ENCODE measurements around the gene USP48.

USP48 gene

DNA sequence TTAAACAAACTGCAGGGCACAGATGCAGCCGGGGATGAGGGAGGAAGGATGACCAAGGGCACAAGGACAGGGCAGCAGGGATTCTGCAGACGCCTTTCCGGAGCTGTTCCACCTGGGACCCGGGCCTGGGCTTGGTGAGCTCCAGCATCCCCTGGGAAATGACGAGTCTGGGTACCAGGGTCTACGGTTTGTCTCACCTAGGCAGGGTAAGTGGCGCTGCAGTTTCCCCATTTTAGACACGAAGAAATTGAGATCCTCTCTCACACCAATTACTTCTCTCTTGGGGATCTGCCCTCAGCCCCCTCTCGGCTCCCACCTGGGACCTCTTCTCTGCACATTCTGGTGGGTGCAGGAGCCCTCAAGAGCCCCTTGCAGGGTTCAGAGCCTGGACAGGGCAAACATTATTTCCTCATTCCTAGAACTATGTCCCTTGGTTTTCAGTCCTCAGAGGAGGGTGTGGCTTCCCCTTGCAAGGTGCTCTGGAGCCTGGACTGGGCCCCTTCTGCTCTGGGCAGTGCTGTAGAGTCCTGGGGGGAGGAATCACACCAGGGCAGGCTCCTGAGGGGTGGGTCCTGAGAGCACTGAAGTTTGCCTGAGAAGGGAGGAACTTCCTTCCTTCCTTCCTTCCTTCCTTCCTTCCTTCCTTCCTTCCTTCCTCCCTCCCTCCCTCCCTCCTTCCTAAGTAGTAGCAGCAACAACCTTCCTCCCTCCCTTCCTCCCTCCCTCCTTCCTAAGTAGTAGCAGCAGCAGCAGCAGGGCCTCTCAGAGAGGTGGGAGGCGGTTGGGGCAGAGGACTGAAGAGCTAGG is 129.8 kb downstream of the USP48 start:
- peaks cover 39% of the 10 kb centered on the region for H3K27me3 Mint-ChIP-seq (ENCODE audit: low read depth)
- no peaks in the 10 kb centered on the region for H3K9me3 Mint-ChIP-seq
- H3K4me1 Mint-ChIP-seq (ENCODE audit: low read depth), result peaks cover 9% of the 10 kb centered on the region
- H3K36me3 Mint-ChIP-seq (ENCODE audit: low read depth), result no peaks in the 10 kb centered on the region
- no peak overlapping the region for H3K4me3 Mint-ChIP-seq
- no peak overlapping the region for H3K27ac Mint-ChIP-seq
- no peak for DNase-seq (ENCODE audit: low spot score)

- Mint-ChIP-seq H3K9me3 (no peaks in the 10 kb centered on the region), H3K27ac (peak overlapping the region; percentile 31), H3K4me1 (ENCODE audit: low read depth) (peaks cover 9% of the 10 kb centered on the region), H3K27me3 (ENCODE audit: low read depth) (peaks cover 39% of the 10 kb centered on the region), H3K4me3 (peak overlapping the region; percentile 72), H3K36me3 (ENCODE audit: low read depth) (no peaks in the 10 kb centered on the region)
- no peak for DNase-seq (ENCODE audit: low spot score)
These were observed 130.6 kb downstream of the USP48 start for GRCh38 chr1:21652101-21652936.

- H3K36me3 Mint-ChIP-seq (ENCODE audit: low read depth), result no peaks in the 10 kb centered on the region
- peaks cover 36% of the 10 kb centered on the region for H3K27me3 Mint-ChIP-seq (ENCODE audit: low read depth)
- H3K27ac Mint-ChIP-seq, result no peak overlapping the region
- peak overlapping the region; percentile 89 for H3K4me3 Mint-ChIP-seq
- no peaks in the 10 kb centered on the region for H3K9me3 Mint-ChIP-seq
- peak; percentile 39 for DNase-seq (ENCODE audit: low spot score)
- H3K4me1 Mint-ChIP-seq (ENCODE audit: low read depth), result peaks cover 9% of the 10 kb centered on the region
These were observed 131.5 kb downstream of the USP48 start for GRCh38 chr1:21651214-21652042.

DNA sequence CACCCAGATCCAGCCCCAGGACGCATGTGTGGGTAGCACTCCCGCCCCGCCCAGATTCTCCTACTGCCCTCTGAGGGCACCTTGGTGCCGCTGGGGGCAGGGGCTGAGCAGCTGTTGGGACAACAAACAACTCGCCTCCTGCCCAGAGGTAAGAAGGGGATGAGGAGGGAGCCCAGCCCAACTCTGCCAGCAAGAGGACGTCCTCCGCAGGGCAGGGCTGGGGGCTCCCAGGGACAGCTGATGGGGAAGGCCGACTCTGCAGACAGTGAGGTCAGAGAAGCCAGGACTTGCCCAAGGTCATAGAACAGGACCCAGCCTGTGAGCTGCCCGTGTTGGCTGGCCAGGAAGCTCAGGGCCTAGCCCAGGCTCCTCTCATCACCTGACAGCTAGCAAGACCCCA is 132.5 kb downstream of the USP48 start:
- peaks cover 9% of the 10 kb centered on the region for H3K4me1 Mint-ChIP-seq (ENCODE audit: low read depth)
- H3K9me3 Mint-ChIP-seq, result no peaks in the 10 kb centered on the region
- H3K4me3 Mint-ChIP-seq, result peak overlapping the region; percentile 34
- H3K27me3 Mint-ChIP-seq (ENCODE audit: low read depth), result peaks cover 34% of the 10 kb centered on the region
- no peak for DNase-seq (ENCODE audit: low spot score)
- no peaks in the 10 kb centered on the region for H3K36me3 Mint-ChIP-seq (ENCODE audit: low read depth)
- no peak overlapping the region for H3K27ac Mint-ChIP-seq

DNA sequence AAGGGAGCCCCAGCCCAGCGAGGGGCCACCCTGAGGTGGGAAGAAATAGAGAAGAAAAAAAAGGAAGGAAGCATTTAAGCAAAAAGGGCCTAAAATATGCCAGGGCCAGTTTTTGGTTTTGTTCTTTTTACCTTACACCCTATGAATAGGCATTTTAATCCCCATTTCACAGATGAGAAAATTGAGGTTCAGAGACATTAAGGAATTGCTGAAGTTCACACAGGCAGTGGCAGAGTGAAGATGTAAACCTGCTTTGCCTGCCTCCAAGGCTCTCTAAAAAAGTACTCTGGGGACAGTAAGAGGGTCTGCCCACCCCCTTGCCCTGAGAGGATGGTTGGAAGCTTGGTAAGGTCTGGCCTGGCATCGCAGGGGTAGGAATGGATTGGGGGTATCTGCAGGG is 133.6 kb downstream of the USP48 start:
- peaks cover 9% of the 10 kb centered on the region for H3K4me1 Mint-ChIP-seq (ENCODE audit: low read depth)
- no peak for DNase-seq (ENCODE audit: low spot score)
- H3K9me3 Mint-ChIP-seq, result no peaks in the 10 kb centered on the region
- H3K4me3 Mint-ChIP-seq, result no peak overlapping the region
- no peak overlapping the region for H3K27ac Mint-ChIP-seq
- H3K36me3 Mint-ChIP-seq (ENCODE audit: low read depth), result no peaks in the 10 kb centered on the region
- H3K27me3 Mint-ChIP-seq (ENCODE audit: low read depth), result peaks cover 30% of the 10 kb centered on the region

- no peaks in the 10 kb centered on the region for H3K36me3 Mint-ChIP-seq (ENCODE audit: low read depth)
- peaks cover 28% of the 10 kb centered on the region for H3K27me3 Mint-ChIP-seq (ENCODE audit: low read depth)
- H3K4me1 Mint-ChIP-seq (ENCODE audit: low read depth), result peaks cover 9% of the 10 kb centered on the region
- H3K4me3 Mint-ChIP-seq, result no peak overlapping the region
- DNase-seq (ENCODE audit: low spot score), result no peak
- no peaks in the 10 kb centered on the region for H3K9me3 Mint-ChIP-seq
- H3K27ac Mint-ChIP-seq, result no peak overlapping the region
These were observed 134.2 kb downstream of the USP48 start for GRCh38 chr1:21648791-21649190.

DNA sequence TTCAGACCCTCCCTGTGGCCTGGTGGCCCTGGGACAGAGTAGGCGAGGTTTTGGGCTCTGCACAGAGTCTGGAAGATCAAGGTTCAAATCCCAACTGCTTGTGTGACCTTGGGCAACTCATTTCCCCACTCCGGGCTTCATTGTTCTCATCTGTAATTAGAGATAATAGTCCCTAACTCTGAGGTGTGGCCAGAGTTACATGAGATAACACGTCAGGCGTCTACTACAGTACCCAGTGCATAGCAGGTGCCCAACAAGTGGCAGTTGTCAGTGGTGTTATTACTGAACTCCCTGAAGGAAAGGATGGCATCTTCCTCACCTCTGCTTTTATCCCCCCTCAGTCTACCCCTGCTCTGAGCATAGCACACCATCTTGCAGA is 134.6 kb downstream of the USP48 start:
- DNase-seq (ENCODE audit: low spot score), result no peak
- Mint-ChIP-seq H3K27ac (no peak overlapping the region), H3K4me3 (no peak overlapping the region), H3K36me3 (ENCODE audit: low read depth) (no peaks in the 10 kb centered on the region), H3K27me3 (ENCODE audit: low read depth) (peaks cover 27% of the 10 kb centered on the region), H3K4me1 (ENCODE audit: low read depth) (peaks cover 9% of the 10 kb centered on the region), H3K9me3 (no peaks in the 10 kb centered on the region)

DNA sequence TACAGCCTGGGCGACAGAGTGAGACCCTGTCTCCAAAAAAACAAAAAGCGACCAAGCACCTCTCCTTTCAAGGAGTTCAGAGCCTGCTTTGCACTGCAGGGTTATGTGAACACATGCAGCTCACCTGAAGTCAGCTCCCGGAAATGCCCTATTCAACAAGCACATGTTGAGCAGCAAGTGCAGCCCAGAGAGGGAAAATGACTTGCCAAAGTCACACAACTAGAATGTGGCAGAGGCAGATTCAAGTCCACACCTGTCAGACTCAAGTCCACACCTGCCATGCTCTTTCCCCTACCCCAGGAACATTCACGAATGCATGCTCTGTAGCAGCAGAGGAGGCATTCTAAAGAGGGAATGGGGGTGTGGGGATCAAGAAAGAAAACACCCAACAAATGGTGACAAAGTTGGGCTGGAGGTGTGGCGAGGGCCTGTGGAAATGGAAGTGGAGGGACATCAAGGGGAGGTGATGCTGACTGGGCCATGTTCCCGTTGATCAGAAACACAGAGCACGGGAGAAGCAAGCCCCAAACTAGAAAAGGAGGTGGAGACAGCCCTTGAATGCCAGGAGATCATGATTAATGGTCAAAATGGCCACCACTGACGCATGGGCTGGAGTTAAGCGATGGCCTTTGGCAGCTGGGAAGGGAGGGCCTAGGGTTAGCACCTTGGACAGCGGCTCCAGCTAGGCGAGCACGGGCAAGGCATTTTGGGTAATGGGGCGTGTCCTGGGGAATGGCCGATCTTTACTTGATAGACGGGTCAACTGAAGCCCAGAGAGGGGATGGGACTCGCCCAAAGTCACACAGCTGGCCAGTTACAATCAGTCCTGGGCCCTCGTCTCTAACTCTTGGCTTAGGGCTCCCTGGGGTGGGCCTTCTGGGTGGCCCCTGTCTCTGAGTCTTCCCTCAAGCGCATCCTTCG is 135.3 kb downstream of the USP48 start:
- DNase-seq (ENCODE audit: low spot score), result peak; percentile 34
- no peaks in the 10 kb centered on the region for H3K9me3 Mint-ChIP-seq
- H3K36me3 Mint-ChIP-seq (ENCODE audit: low read depth), result no peaks in the 10 kb centered on the region
- H3K4me3 Mint-ChIP-seq, result no peak overlapping the region
- H3K27me3 Mint-ChIP-seq (ENCODE audit: low read depth), result peaks cover 21% of the 10 kb centered on the region
- H3K4me1 Mint-ChIP-seq (ENCODE audit: low read depth), result peaks cover 8% of the 10 kb centered on the region
- no peak overlapping the region for H3K27ac Mint-ChIP-seq

- no peak for DNase-seq (ENCODE audit: low spot score)
- Mint-ChIP-seq H3K4me3 (no peak overlapping the region), H3K4me1 (ENCODE audit: low read depth) (no peaks in the 10 kb centered on the region), H3K27ac (no peak overlapping the region), H3K27me3 (ENCODE audit: low read depth) (peaks cover 7% of the 10 kb centered on the region), H3K36me3 (ENCODE audit: low read depth) (no peaks in the 10 kb centered on the region), H3K9me3 (no peaks in the 10 kb centered on the region)
These were observed 137.4 kb downstream of the USP48 start for GRCh38 chr1:21645550-21645949.

DNA sequence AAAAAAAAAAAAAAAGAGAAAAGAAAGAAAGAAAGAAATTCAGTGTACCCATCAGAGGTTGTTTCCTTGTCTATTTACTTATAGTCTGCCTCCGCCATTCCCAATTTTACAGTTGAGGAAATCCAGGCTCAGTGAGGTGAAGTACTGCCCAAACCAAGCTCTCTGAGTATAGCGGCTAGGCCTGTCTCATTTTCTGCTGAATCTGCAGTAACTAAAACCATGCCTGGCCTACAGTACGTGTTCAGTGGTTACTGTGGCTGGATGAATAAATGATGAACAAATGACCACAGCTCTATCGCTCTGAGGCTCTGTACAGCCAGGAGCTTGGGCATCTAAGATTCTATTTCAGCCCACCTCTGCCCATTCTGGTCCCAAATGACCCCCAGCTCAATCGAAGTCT is 138.0 kb downstream of the USP48 start:
- no peaks in the 10 kb centered on the region for H3K36me3 Mint-ChIP-seq (ENCODE audit: low read depth)
- no peaks in the 10 kb centered on the region for H3K9me3 Mint-ChIP-seq

DNA sequence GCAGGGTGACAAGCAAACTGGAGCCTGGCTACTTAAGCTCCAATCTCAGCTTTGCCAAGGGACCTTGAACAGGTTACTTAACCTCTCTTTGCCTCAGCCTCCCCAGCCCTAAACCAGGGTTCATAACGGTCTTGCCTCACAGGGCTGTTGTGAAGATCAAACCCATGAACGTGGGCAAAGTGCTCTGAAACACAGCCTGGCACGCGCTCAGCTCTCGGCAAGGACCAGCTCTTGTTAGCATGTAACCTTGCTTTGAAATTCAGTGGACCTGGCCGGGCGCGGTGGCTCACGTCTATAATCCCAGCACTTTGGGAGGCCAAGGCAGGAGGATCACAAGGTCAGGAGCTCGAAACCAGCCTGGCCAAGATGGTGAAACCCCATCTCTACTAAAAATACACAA is 138.6 kb downstream of the USP48 start:
- peaks cover 3% of the 10 kb centered on the region for H3K27me3 Mint-ChIP-seq (ENCODE audit: low read depth)
- H3K4me3 Mint-ChIP-seq, result no peak overlapping the region
- DNase-seq (ENCODE audit: low spot score), result no peak
- no peaks in the 10 kb centered on the region for H3K4me1 Mint-ChIP-seq (ENCODE audit: low read depth)
- H3K27ac Mint-ChIP-seq, result no peak overlapping the region
- no peaks in the 10 kb centered on the region for H3K9me3 Mint-ChIP-seq
- no peaks in the 10 kb centered on the region for H3K36me3 Mint-ChIP-seq (ENCODE audit: low read depth)

More for the DNA sequence above, 138.0 kb downstream of the USP48 start:
- DNase-seq (ENCODE audit: low spot score), result no peak
- H3K27ac Mint-ChIP-seq, result no peak overlapping the region
- no peak overlapping the region for H3K4me3 Mint-ChIP-seq
- no peaks in the 10 kb centered on the region for H3K4me1 Mint-ChIP-seq (ENCODE audit: low read depth)
- peaks cover 7% of the 10 kb centered on the region for H3K27me3 Mint-ChIP-seq (ENCODE audit: low read depth)

DNA sequence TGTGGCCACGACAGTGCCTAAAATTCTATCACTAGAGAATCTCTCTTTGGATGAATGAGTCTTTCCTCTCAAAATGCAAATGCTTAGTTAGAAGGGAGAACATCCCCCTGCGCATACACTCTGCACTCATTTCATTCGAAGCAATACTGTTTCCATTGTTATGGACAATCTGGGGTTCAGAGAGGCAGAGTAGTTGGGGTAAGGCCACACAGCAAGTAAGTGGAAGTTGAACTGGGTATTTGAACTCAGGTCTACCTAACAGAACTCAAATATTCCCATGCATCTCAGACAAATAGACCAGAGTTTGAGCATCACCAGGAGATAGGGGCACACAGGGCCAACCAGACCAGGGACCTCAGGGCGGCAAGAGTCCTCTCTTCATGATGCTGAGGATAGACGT is 139.3 kb downstream of the USP48 start:
- Mint-ChIP-seq H3K27ac (no peak overlapping the region), H3K4me1 (ENCODE audit: low read depth) (no peaks in the 10 kb centered on the region), H3K9me3 (no peaks in the 10 kb centered on the region), H3K4me3 (no peak overlapping the region), H3K36me3 (ENCODE audit: low read depth) (no peaks in the 10 kb centered on the region), H3K27me3 (ENCODE audit: low read depth) (no peaks in the 10 kb centered on the region)
- no peak for DNase-seq (ENCODE audit: low spot score)
